ENCODE data around the gene HSPA4. TPM values are rescaled to one million over a fixed set of nuclear protein-coding genes. Genes with fewer than 3 reads are reported as not detected.

Gene HSPA4
- polyA plus RNA-seq, 1 donor from 2014 or later: 75.9 TPM

GRCh38 chr5:133128066-133128465 lies 76.3 kb downstream of the HSPA4 start (continued):
- no peak for TF ChIP-seq SMC3 (conservative IDR thresholded peaks at IDR 0.05; ENCODE audit: poor library complexity)

DNA sequence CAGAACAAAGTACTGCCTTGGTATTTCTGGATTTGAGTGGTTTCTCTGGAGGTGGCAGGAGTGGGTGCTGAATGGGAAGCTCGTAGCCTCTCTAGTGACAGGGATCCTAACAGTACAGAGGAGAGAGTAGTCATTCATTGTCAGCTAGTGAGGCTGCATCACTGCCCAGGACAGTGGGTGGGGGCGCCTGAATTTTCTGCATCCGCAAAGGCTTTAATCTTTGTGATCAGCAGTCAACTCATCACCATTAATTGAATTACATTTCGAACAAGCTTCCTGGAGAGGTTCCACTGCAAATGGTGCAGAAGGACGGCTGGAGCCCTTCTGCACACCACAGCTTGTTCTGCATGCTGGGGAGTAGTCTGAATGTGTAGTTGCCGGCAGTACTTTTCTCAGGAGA lies 77.5 kb downstream of the HSPA4 start:
- Histone ChIP-seq H3K36me3 (ENCODE audit: insufficient read depth, low read length) (no peaks in the 10 kb centered on the region), H4K20me1 (ENCODE audit: insufficient read depth) (no peaks in the 10 kb centered on the region), H2AFZ (ENCODE audit: low read depth, low read length) (no peak overlapping the region), H3K9ac (ENCODE audit: low read length) (no peak overlapping the region), H3K9me2 (ENCODE audit: insufficient read depth, low read length) (no peaks in the 10 kb centered on the region), H3K27ac (ENCODE audit: low read length) (no peak overlapping the region), H3K79me2 (replicated peaks; ENCODE audit: insufficient read depth, low read length) (no peaks in the 10 kb centered on the region), H3K4me2 (ENCODE audit: low read length) (no peak overlapping the region), H3K27me3 (ENCODE audit: insufficient read depth, low read depth, low read length) (no peaks in the 10 kb centered on the region), H3F3A (ENCODE audit: insufficient read depth, low read length, poor library complexity, severe bottlenecking) (no peaks in the 10 kb centered on the region), H3K4me3 (ENCODE audit: low read length) (no peak overlapping the region), H3K9me3 (ENCODE audit: low read length) (no peaks in the 10 kb centered on the region)
- TF ChIP-seq MXI1 (conservative IDR thresholded peaks at IDR 0.05; ENCODE audit: poor library complexity, severe bottlenecking): no peak
- no peak for TF ChIP-seq RAD21 (conservative IDR thresholded peaks at IDR 0.05)
- no peak for TF ChIP-seq REST (IDR thresholded peaks at IDR 0.05; ENCODE audit: borderline replicate concordance)
- no peak for TF ChIP-seq SMC3 (conservative IDR thresholded peaks at IDR 0.05; ENCODE audit: poor library complexity)
- TF ChIP-seq EZH2 (IDR thresholded peaks at IDR 0.05; ENCODE audit: borderline replicate concordance, insufficient read depth, low read length, poor library complexity, severe bottlenecking): no peak
- no peak for TF ChIP-seq POLR2AphosphoS5 (IDR thresholded peaks at IDR 0.05)
- TF ChIP-seq, protein P1, sequence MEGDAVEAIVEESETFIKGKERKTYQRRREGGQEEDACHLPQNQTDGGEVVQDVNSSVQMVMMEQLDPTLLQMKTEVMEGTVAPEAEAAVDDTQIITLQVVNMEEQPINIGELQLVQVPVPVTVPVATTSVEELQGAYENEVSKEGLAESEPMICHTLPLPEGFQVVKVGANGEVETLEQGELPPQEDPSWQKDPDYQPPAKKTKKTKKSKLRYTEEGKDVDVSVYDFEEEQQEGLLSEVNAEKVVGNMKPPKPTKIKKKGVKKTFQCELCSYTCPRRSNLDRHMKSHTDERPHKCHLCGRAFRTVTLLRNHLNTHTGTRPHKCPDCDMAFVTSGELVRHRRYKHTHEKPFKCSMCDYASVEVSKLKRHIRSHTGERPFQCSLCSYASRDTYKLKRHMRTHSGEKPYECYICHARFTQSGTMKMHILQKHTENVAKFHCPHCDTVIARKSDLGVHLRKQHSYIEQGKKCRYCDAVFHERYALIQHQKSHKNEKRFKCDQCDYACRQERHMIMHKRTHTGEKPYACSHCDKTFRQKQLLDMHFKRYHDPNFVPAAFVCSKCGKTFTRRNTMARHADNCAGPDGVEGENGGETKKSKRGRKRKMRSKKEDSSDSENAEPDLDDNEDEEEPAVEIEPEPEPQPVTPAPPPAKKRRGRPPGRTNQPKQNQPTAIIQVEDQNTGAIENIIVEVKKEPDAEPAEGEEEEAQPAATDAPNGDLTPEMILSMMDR (IDR thresholded peaks at IDR 0.05; ENCODE audit: poor library complexity, severe bottlenecking): no peak
- TF ChIP-seq EP300 (conservative IDR thresholded peaks at IDR 0.05; ENCODE audit: poor library complexity, severe bottlenecking): no peak
- TF ChIP-seq TAF1 (IDR thresholded peaks at IDR 0.05; ENCODE audit: low read depth): no peak

DNA sequence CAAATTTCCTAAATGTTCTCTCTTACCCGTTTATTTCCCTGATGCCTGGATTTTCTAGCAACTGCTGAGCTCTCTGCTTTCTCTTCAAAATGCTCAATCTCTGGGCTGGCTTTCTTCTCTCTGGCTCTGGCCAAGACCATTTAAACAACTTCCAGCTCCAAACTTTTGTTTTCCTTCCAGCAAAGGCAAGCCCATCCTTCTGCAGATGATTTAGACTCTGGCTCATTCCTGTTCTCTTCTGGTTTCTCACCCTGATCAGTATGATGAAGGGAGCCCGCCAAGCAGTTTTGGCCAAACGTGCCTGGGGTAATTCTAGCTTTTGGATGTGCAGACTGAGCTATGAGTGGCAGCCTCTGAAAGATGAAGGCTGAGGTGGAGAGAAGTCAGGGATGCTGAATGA lies 78.1 kb downstream of the HSPA4 start:
- no peak overlapping the region for H3K4me3 ChIP-seq (ENCODE audit: low read length)
- no peak overlapping the region for H3K9ac ChIP-seq (ENCODE audit: low read length)
- H3K4me2 ChIP-seq (ENCODE audit: low read length): no peak overlapping the region
- no peaks in the 10 kb centered on the region for H4K20me1 ChIP-seq (ENCODE audit: insufficient read depth)
- H3K27me3 ChIP-seq (ENCODE audit: insufficient read depth, low read depth, low read length): no peaks in the 10 kb centered on the region
- H3F3A ChIP-seq (ENCODE audit: insufficient read depth, low read length, poor library complexity, severe bottlenecking): no peaks in the 10 kb centered on the region
- H2AFZ ChIP-seq (ENCODE audit: low read depth, low read length): no peak overlapping the region
- no peaks in the 10 kb centered on the region for H3K79me2 ChIP-seq (replicated peaks; ENCODE audit: insufficient read depth, low read length)
- no peak overlapping the region for H3K27ac ChIP-seq (ENCODE audit: low read length)
- TF ChIP-seq SMC3 (conservative IDR thresholded peaks at IDR 0.05; ENCODE audit: poor library complexity): no peak
- no peak for TF ChIP-seq RAD21 (conservative IDR thresholded peaks at IDR 0.05)
- TF ChIP-seq MXI1 (conservative IDR thresholded peaks at IDR 0.05; ENCODE audit: poor library complexity, severe bottlenecking): no peak
- TF ChIP-seq EP300 (conservative IDR thresholded peaks at IDR 0.05; ENCODE audit: poor library complexity, severe bottlenecking): no peak
- no peak for TF ChIP-seq EZH2 (IDR thresholded peaks at IDR 0.05; ENCODE audit: borderline replicate concordance, insufficient read depth, low read length, poor library complexity, severe bottlenecking)
- no peaks in the 10 kb centered on the region for H3K9me2 ChIP-seq (ENCODE audit: insufficient read depth, low read length)
- H3K36me3 ChIP-seq (ENCODE audit: insufficient read depth, low read length): no peaks in the 10 kb centered on the region
- no peaks in the 10 kb centered on the region for H3K9me3 ChIP-seq (ENCODE audit: low read length)

Data from neural cell (in vitro differentiated cells).